Measurements from ENCODE around the gene SPI1.
"Not testable (repeated sequence)": the region's sequence is repeated elsewhere in the genome, so short reads cannot be mapped to it uniquely, and the experiment has no call there.

Gene SPI1

GRCh38 chr11:47335733-47336132 is 42.6 kb downstream of the SPI1 start:
- TF ChIP-seq CTCF (IDR thresholded peaks at IDR 0.05; ENCODE audit: low read depth, low read length) = no peak
- no peak for DNase-seq (ENCODE audit: extremely low read depth, low read depth)

- DNase-seq (ENCODE audit: extremely low read depth, low read depth) = not testable (repeated sequence)
These were observed 43.5 kb downstream of the SPI1 start for GRCh38 chr11:47334699-47335411.

- no peak for TF ChIP-seq CTCF (IDR thresholded peaks at IDR 0.05; ENCODE audit: low read depth, low read length)
- DNase-seq (ENCODE audit: extremely low read depth, low read depth) = no peak
These were observed 44.4 kb downstream of the SPI1 start for GRCh38 chr11:47333886-47334443.

GRCh38 chr11:47333526-47333845 is 44.9 kb downstream of the SPI1 start:
- no peak for DNase-seq (ENCODE audit: extremely low read depth, low read depth)
- TF ChIP-seq CTCF (IDR thresholded peaks at IDR 0.05; ENCODE audit: low read depth, low read length) = no peak

GRCh38 chr11:47332791-47333525 is 45.4 kb downstream of the SPI1 start:
- DNase-seq (ENCODE audit: extremely low read depth, low read depth) = no peak
- no peak for TF ChIP-seq CTCF (IDR thresholded peaks at IDR 0.05; ENCODE audit: low read depth, low read length)

GRCh38 chr11:47332303-47332711 is 46.0 kb downstream of the SPI1 start:
- no peak for DNase-seq (ENCODE audit: extremely low read depth, low read depth)
- no peak for TF ChIP-seq CTCF (IDR thresholded peaks at IDR 0.05; ENCODE audit: low read depth, low read length)

- no peak for DNase-seq (ENCODE audit: extremely low read depth, low read depth)
- no peak for TF ChIP-seq CTCF (IDR thresholded peaks at IDR 0.05; ENCODE audit: low read depth, low read length)
These were observed 46.7 kb downstream of the SPI1 start for GRCh38 chr11:47331454-47332302.
